NCI-H774 (cell line): ENCODE measurements around the gene LRRIQ1.
"Not testable (repeated sequence)": the region's sequence is repeated elsewhere in the genome, so short reads cannot be mapped to it uniquely, and the experiment has no call there.

ENCODE experiments used
- DNase-seq: peaks from one replicate; lab custom pipeline; 2025; lab: John Stamatoyannopoulos, UW

LRRIQ1 gene

DNA sequence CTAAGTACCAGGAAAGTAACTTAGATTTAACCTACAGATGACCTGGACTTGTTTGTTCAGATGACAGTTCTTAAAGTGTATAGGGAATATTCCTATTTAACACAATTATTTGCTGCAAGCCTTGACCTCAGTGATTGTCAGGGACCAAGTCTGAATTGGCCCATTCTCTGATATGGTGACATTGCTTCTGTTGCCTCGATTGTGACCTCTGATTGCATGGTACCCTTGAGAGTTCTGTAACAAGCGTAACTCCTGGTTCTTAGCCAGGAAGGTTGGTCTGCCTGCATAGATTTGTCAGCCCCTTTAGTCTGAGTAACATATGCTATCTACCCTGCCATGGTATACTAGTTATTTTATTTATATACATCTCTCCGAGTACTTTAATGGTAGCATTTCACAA lies 150.1 kb downstream of the LRRIQ1 start:
- DNase-seq, result no peak

DNA sequence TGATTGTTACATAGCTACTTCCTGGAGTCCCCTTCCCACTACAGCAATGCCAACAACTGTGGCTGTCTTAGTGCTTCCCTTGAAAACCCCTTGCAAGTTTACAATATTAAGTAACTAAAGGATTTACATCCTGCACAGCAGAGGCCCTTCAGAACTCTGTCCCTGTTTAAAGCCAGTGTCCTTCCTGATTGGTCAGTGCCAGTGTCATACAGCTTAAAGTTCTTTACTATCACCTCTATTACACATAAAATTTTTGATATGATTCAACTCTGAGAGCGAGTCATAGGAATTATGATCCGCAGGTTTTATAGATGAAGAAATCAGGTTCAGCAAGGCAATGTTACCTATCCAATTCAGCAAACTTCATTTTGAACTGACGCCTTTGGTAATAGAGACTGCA lies 152.5 kb downstream of the LRRIQ1 start:
- no peak for DNase-seq

DNA sequence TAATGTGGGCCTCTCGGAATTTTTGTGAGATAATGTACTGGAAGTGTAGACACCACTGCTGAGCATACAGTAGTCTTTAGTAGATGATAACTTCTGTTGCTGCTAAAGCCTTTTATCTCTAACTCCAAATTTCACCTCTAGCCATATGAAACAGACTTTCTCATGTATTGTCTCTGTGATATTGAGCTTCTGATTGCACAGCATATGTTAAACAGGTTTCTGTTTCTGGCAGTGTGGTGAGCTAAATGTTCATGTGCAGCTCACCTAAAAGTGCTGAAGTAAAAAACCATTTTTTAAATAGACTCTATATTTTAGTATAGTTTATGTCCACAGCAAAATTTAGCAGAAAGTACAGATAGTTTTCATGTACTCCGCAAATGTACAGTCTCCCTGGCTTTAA lies 154.6 kb downstream of the LRRIQ1 start:
- no peak for DNase-seq

DNA sequence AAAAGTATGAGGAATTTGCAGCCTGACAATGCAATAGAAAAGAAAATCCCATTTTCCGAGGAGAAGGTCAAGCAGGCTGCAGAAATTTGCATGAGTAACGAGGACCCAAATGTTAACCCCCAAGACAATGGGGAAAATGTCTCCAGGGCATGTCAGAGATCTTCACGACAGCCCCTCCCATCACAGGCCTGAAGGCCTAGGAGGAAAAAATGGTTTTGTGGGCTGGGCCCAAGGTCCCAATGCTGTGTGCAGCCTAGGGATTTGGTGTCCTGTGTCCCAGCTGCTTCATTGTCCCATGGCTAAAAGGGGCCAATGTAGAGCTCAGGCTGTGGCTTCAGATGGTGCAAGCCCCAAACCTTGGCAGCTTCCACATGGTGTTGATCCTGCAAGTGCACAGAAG lies 167.7 kb downstream of the LRRIQ1 start:
- not testable (repeated sequence) for DNase-seq

DNA sequence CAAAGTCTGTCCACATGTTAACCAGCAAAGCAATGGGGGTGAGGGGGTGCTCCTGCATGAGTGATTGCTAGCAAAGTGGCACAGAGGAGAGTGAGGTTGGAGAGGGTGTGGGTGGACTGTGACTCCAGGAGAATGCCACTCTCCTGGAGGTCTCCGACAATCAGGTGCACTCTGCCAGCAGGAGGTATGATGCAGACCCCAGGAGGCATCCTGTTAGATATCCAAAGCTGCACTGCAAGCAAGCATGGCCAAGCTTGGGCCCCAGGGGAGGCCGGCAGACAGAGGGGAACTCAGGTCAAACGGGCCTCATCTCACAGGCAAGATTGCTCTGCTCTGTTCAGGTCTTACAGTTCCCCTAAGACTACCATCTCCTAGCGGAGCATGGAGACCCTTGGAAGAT lies 170.4 kb downstream of the LRRIQ1 start:
- DNase-seq, result no peak

DNA sequence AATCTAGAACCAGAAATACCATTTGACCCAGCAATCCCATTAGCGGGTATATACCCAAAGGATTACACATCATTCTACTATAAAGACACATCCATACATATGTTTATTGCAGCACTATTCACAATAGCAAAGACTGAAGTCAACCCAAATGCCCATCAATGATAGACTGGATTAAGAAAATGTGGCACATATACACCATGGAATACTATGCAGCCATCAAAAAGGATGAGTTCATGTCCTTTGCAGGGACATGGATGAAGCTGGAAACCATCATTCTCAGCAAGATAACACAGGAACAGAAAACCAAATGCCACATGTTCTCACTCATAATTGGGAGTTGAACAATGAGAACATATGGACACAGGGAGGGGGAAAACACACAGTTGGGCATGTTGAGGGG lies 188.2 kb downstream of the LRRIQ1 start:
- DNase-seq, result not testable (repeated sequence)

DNA sequence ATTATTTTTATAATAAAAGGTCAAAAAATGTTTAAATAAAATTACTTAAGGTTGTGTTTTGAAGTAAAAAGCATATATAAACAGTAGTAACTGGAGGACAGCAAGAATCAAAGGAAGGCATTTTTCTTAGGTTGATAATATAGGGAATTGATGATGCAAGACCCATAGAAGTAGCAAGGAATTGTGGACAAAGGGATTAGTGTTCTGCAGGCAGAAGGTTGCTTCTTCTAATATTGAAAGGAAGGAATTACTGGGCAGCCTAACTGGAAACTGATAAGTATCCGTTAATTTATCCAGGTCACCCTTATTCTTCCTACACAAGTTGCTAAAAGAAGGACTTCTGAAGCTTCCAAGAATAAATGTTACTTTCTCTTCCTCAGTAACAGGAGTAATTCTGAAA lies 189.3 kb downstream of the LRRIQ1 start:
- DNase-seq, result no peak

DNA sequence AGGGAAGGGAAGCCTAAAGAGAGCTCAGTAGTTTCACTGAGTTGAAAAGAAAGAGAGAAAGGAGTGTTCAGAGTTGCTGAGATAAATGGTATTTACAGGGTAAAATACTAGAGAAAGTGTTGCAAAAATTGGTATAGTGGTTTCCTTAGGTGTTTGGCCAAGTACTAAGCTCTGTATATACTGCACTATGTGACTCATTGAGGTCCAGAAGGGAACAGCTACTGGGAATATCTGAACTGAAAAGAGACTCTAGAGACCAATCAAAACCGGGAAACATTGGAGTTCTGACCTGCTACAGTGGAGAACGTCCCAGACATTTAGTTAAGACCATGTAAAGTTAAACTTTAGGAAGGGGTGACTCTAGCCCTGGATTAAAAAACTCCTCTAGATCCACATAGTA lies 201.2 kb downstream of the LRRIQ1 start:
- no peak for DNase-seq

DNA sequence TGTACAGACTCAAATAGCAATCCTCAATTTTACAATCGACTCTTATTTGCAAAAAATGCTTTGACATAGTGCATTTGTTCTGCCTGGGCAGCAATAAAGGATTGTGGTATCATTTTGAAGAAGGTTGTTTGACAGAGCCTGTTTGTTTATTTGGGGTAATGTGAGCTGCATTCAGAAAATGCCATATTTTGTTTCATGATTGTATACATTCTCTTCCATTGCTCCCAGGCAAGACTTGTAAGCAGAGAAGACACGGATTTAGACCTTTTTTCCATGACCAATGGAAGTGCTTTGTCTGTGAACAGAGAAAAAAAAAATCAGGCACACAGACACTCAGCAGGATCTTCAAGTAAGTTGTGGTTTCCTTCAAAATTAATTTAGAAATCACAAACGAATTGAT lies 208.4 kb downstream of the LRRIQ1 start:
- DNase-seq, result no peak

DNA sequence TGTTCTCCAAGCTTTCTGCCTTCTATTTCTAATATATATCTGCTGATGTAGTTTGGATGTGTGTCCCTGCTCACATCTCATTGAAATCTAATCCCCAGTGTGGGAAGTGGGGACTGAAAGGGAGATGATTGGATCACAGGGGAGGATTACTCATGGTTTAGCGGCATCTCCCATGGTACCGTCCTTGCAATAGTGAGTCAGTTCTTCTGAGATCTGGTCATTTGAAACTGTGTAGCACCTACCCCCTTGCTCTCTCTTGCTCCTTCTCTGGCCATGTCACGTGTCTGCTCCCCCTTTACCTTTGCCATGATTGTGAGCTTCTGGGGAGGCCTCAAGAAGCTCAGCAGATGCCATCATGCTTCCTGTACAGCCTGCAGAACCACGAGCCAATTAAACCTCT lies 217.7 kb downstream of the LRRIQ1 start:
- no peak for DNase-seq

DNA sequence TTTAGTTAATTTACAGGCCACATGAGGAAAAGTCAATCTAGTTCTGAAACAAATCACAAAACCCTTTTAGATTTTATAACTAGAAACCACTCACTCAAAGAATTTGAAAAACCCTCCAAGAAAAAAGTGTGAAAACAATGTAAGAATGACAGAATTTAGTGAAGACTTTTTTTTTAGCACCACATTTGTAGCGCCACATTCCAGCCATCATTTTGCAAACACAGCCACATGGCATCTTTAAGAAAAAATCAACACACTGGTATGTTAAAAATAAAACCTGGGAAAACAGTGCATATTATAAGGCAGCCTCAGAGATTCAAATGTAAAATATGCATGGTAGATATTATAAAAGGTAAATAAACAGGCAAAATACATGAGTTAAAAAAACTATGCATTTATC lies 221.5 kb downstream of the LRRIQ1 start:
- no peak for DNase-seq

DNA sequence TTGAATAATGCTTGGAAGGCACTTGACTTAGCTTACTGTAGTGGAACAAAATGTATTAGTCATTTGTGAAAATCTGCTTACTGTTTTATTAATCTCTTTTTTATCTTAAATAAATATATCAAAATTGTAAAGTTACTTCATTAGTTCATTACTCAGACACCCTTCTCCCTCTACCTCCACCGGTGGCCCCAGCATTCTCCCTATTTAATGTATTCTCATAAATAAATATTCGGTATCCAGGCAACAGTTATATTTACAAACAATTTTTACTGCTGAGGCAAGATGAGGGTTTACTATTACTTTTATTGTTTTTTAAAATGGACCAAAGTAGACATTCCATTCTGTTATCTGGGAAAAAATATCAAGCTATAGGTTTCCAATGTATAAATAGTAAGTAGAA lies 224.3 kb downstream of the LRRIQ1 start:
- DNase-seq, result no peak

DNA sequence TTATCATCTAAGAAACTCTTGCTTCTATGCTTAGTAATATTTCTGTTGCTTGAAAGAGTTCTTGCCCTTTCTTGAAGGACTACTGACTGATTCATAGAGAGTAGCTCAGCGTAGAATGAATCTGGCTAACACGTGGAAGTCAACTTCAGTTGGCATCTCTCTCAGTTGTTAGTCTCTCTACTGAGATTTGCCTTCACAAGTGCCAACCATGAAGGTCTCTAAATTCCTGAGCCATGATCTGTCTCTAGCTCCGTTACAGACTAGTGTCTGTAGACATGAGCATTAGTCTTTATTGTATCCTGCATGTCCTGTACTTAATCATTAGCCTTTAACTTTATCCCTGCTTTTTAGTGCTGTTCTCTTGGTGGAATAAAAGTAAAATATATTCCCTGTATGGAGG lies 224.7 kb downstream of the LRRIQ1 start:
- no peak for DNase-seq

DNA sequence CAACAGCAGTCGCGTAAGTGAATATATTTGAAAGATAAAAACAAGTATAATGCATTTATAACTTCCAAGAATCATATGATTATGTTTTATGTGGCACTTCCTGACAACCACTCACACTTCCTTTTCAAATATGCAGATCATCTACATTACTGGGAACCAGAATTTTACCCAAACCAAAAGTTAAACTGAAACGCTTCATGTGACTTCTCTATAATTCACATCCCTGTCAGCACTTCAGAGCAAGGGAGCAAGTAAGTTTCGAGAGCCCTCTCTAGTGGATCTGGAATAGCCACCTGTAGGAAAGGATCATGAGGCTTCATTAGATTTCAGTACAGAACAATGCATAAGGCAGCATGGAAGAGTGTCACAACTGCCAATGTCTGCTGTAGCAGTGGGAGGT lies 230.2 kb downstream of the LRRIQ1 start:
- DNase-seq, result no peak

DNA sequence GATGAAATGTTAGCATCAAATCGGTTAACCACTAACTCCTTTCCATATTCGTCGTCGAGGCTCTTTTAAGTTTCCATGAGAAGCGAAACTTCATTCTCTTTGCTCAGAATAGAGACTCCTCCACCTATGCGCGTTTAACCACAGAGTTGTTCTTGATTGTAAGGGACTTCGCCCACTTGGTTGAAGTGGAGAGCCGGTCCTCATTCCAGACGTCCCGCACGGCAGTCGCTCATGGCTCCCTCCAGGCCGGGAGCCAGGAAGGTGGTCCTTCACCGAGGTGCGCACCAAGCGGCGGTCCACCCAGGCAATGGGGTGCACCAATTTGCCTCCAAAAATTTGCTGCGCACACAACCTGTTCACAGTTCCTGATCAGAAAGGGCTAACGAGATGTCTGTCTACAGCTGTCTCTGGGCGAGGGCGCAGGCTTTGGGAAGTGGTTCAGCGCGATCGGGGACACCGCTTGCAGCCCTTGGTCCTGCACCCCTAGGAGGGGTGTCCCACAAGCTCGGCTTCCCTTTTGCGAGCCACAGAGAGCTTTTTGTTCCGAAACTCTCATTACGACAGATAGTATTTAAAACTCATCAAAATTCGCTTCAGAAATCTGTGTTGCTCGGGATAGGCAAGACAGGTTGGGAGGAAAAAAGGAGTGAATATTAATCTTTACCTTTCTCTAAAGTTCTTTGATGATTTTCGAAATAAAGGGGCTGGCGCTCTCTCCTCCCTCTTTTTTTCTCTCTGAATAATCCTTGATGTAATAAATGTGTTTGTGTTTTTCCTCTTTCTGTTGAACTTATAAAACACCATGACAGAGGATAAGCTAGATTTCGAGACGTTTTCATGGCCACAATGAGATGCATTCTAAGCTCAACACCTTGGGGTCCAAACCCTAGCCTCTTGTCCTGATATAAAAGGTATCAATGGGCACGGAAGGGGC lies 237.5 kb downstream of the LRRIQ1 start:
- DNase-seq, result no peak

DNA sequence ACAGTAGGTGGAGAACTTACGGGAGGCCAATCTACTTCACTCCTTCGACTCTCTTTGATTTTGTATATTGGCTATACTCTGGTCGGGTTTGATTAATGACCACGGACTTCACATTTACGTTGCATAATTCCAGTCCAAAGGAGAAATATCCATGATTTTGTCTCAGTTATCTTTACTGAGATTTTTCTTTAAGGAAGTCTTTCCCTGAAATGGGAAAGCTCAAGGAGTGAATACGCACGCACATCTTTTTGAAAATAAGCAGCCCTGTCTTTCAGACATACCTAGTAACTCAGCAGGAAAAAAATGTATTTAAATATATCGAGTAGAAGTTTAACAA lies 238.1 kb downstream of the LRRIQ1 start:
- DNase-seq, result no peak

DNA sequence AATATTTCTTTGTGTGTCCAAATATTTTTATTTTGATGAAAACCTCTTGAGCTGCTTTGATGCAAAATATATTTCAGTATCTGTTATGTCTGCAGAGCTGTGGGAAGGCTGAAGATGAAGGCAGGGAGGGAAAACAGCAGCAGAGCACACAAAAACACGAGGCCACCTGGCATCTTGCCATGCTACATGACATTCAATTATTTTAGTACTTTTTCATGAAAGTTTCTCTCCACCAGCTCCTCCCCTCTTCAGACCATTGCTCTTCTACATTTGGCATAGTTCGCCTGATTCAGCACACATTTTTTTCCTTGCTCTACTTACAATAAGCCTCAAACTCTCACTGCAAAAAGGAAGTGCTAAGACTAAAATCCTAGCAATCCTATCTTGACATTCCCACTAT lies 239.2 kb downstream of the LRRIQ1 start:
- DNase-seq, result no peak

DNA sequence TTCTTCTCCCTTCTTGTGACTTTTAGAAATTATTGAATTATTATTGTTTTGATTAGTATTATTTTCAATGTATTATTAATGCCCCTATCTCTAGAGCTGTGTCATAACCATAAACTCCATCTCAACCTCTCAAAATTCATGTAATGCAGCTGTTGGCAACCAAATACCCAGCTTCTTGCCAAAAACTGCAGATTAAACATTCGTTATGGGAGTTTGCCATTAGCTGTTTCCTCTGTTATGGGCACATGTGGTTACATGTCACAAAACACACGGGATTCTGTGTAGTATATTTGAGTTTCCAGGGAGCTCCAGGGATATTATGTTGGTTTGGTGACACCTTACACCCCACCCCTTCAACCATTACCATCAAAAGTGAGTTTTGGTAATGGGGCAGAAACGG lies 241.0 kb downstream of the LRRIQ1 start:
- DNase-seq, result no peak

DNA sequence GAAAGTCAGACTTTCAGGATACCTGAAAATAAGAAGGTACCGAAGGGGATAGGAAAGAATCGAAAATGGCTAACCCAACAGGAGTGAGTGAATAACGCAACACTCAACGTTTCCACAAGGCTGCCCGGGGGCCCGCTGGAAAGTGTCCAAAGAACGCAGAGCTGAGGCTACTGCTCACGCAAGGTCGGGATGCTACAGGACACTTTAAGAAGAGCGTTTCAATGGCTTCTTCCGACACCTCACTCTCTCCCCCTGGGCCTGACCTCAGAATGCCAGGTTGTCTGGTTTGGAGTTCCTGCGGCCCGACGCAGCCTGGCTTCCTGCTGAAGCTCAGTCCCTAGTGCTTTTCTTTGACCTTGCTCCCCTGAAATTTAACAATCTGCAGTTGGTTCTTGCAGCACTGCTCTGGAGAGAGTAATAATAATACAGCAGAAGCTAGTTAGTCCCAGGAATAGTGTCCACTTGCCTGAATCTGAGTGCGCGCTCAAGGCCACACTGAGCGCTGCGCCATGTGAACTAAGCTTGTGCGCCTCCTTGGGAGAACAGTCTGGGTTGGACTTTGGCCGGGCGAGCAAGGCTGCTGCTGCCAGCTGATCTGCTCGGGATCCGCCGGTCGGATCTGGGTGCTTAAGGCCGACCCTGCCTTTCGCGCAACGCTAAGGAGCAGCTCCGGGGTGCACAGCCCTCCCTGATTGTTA lies 241.9 kb downstream of the LRRIQ1 start:
- DNase-seq, result no peak

DNA sequence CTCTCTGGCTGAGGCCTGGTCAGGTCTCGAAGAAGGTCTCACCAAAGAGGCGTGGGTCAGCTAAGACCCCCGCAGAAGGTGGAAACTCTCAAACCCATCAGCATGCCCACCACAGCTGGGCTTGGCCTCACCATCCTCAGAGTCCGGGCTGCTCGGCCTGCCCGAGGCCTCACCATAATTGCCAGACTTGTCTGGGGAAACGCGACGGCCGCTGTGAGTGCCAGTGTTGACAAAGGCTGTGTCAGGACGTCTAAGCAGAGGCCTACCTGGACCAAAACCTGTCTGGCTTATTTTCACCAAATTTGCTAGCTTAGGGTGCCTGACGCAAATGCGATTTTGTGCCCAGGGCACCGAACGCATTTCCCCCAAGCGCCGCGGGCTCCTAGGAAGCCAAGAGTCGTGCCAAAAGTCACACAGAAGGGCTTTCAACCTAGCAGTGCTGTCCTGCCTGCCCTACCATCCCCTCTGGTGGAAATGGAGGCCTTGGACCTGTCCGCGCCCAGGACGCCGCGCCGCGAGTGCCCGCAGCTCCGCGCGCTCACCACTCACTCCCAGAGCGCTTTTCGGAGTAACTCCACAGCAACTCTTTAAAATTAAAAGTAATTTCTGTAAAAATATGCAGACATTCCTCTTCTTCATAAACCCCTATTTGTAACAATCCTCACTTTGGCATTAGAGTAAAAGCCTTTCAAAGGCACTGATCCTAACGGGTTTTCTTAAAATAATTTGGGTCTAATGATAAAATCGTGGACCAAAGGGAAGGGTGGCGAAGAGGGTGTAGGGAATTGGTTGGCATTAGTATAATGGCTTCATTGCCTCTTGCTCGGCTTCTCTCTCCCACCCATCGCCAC lies 242.7 kb downstream of the LRRIQ1 start:
- DNase-seq, result no peak

DNA sequence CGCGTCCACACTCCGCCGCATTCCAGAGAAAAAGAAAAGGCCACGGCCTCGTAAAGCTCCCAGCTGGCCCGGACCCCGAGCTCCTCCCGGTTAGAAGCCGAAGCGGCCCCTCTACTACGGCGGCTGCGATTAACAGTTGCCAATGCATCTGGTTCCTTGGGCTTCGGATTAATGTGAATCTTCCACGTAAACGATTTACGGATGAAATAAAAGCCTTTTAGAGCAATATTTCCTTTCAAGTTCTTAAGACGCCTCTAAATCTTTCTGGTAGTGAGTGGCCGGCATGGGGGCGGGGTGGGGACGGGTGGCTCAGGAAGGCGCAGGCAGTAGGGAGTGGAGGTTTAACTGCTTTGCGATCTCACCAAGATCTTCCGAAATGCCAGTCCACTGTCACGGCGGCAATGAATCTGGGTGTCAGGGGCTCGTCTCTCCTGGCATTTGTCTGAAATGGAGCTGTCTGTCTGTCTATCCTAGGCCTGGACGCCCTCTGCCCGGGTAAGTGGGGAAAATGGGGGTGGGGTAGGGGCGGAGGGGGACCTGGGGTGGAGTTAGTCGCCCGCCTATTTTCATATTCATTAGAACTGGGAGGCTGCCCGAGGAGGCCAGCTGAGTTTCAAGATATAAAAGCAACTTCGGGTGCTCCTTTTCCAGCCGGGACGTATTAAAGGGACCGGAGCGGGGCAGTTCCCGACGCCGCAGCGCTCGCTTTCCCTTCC lies 243.5 kb downstream of the LRRIQ1 start:
- DNase-seq, result no peak
